HG02642 (cell line): ENCODE data around the gene TTC14.

ENCODE experiments used
- ATAC-seq: cut with Tn5 transposase; IDR thresholded peaks from one replicate; pipeline ENCODE4 v1.9.1; 2021; ENCODE audit warnings: mild to moderate bottlenecking; ENCODE audit not compliant: unreplicated experiment, poor library complexity

TTC14 gene

GRCh38 chr3:180626844-180627243 lies 24.9 kb downstream of the TTC14 start:
- ATAC-seq, result peak; percentile 97

- no peak for ATAC-seq
Observed at GRCh38 chr3:180630371-180630770, 28.4 kb downstream of the TTC14 start.

DNA sequence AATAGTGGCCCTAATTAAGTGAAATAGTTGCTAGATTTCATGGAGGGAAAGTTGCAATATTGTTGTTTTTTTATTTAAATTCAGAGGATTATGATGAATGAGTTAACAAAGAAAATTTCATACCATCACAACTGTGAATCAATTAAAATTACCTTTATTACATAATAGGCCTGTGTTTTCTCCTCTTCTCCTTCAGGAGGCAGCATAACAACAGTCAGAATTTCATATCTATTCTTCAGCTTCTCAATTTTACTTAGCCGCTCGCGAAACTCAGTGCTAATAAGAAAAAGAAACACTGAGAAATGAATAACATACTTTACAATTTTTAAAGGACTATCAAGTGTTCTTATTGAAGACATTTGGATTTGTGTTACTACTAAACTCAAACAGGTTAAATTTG lies 29.4 kb downstream of the TTC14 start:
- no peak for ATAC-seq

GRCh38 chr3:180633722-180634121 lies 31.8 kb downstream of the TTC14 start:
- ATAC-seq, result peak; percentile 53

GRCh38 chr3:180640987-180641386 lies 39.0 kb downstream of the TTC14 start:
- ATAC-seq, result no peak

- ATAC-seq, result no peak
Observed at GRCh38 chr3:180646187-180646790, 44.3 kb downstream of the TTC14 start.

GRCh38 chr3:180656406-180656805 lies 54.4 kb downstream of the TTC14 start:
- ATAC-seq, result no peak

- ATAC-seq, result no peak
Observed at GRCh38 chr3:180657094-180657493, 55.1 kb downstream of the TTC14 start.
